SU-DHL-6 (cell line): ENCODE data around the gene IFT43.

Source experiments
- H2AFZ ChIP-seq: fragments of 200-600 bp; sonication (generic); 2 replicates; pipeline ENCODE4 v1.6.1; 2014; ENCODE audit warnings: low read depth, mild to moderate bottlenecking, moderate library complexity, mixed read lengths, antibody characterized with exemption, low read length; ENCODE audit not compliant: severe bottlenecking
- H3F3A ChIP-seq: fragments of 200-600 bp; shearing (Covaris generic); 2 replicates; pipeline ENCODE4 v1.6.0; 2016; ENCODE audit warnings: antibody characterized with exemption, mild to moderate bottlenecking; ENCODE audit not compliant: insufficient read depth
- H3K27ac ChIP-seq: fragments of 200-600 bp; sonication (generic); 2 replicates; pipeline ENCODE4 v1.5.1; 2016; ENCODE audit warnings: low read depth, mild to moderate bottlenecking, low read length, moderate library complexity, mixed read lengths
- H3K27me3 ChIP-seq: fragments of 200-600 bp; sonication (generic), shearing (Covaris generic); 2 replicates; pipeline ENCODE4 v1.6.0; 2014; ENCODE audit warnings: mild to moderate bottlenecking, low read length
- H3K36me3 ChIP-seq: fragments of 200-600 bp; sonication (generic); 2 replicates; pipeline ENCODE4 v1.6.1; 2014; ENCODE audit warnings: mild to moderate bottlenecking, low read length, mixed read lengths
- H3K4me2 ChIP-seq: fragments of 300-600, 200-600 bp; shearing (Covaris generic), sonication (generic); 2 replicates; pipeline ENCODE4 v1.6.0; 2014; ENCODE audit warnings: low read length, low read depth, mild to moderate bottlenecking; ENCODE audit not compliant: poor library complexity, severe bottlenecking
- H3K4me3 ChIP-seq: fragments of 200-600 bp; sonication (generic); 2 replicates; pipeline ENCODE4 v1.5.1; 2014; ENCODE audit warnings: antibody characterized with exemption, low read length, mild to moderate bottlenecking, mixed read lengths; ENCODE audit not compliant: insufficient read depth, poor library complexity, severe bottlenecking
- H3K79me2 ChIP-seq: fragments of 200-600 bp; sonication (generic); 2 replicates; pipeline ENCODE4 v1.6.1; 2014; ENCODE audit warnings: mild to moderate bottlenecking, low read length, moderate library complexity; ENCODE audit not compliant: insufficient read depth
- H3K9ac ChIP-seq: fragments of 200-600 bp; sonication (generic); 2 replicates; pipeline ENCODE4 v1.7.0; 2014; ENCODE audit warnings: mild to moderate bottlenecking, low read length
- H3K9me2 ChIP-seq: fragments of 200-600 bp; sonication (generic); replicated peaks from 2 replicates; pipeline ENCODE4 v1.6.1; 2014; ENCODE audit warnings: low read length; ENCODE audit not compliant: insufficient read depth
- H3K9me3 ChIP-seq: fragments of 200-600 bp; sonication (generic); 2 replicates; pipeline ENCODE4 v1.6.1; 2014; ENCODE audit warnings: low read length, mixed read lengths; ENCODE audit not compliant: insufficient read depth
- H4K20me1 ChIP-seq: fragments of 200-600 bp; sonication (generic); 2 replicates; pipeline ENCODE4 v1.6.1; 2014; ENCODE audit warnings: low read depth, mild to moderate bottlenecking, antibody characterized with exemption, low read length, moderate library complexity, mixed read lengths
- CTCF ChIP-seq: fragments of 200-600 bp; sonication (generic); IDR thresholded peaks from one replicate; pipeline ENCODE4 v1.5.1; 2017; ENCODE audit warnings: antibody characterized with exemption, mild to moderate bottlenecking, low read length, moderate library complexity; ENCODE audit not compliant: insufficient read depth, poor library complexity, severe bottlenecking
- EZH2phosphoT487 ChIP-seq: fragments of 200-600 bp; sonication (generic), shearing (Covaris generic); conservative IDR thresholded peaks from 2 replicates; pipeline ENCODE4 v1.6.1; 2018; ENCODE audit warnings: mild to moderate bottlenecking, antibody characterized with exemption, low read length, moderate library complexity, mixed read lengths

The IFT43 gene

GRCh38 chr14:76131071-76131965 is 145.8 kb downstream of the IFT43 start:
- no peaks in the 10 kb centered on the region; the same call in 1 of the 2 replicates for H3K27me3 ChIP-seq
- H4K20me1 ChIP-seq: no peaks in the 10 kb centered on the region
- no peak overlapping the region for H3K4me2 ChIP-seq
- H3K9me2 ChIP-seq: no peaks in the 10 kb centered on the region
- H2AFZ ChIP-seq: no peak overlapping the region
- no peaks in the 10 kb centered on the region for H3F3A ChIP-seq
- no peak overlapping the region for H3K4me3 ChIP-seq
- H3K27ac ChIP-seq: no peak overlapping the region
- H3K79me2 ChIP-seq: no peaks in the 10 kb centered on the region
- no peak overlapping the region for H3K9ac ChIP-seq
- TF ChIP-seq EZH2phosphoT487 (no peak), CTCF (no peak)
- no peaks in the 10 kb centered on the region for H3K36me3 ChIP-seq
- no peaks in the 10 kb centered on the region for H3K9me3 ChIP-seq

GRCh38 chr14:76133103-76133502 is 147.5 kb downstream of the IFT43 start:
- Histone ChIP-seq H3K9me2 (no peaks in the 10 kb centered on the region), H2AFZ (no peak overlapping the region), H3K4me2 (no peak overlapping the region), H4K20me1 (no peaks in the 10 kb centered on the region), H3K27me3 (no peaks in the 10 kb centered on the region; the same call in 1 of the 2 replicates), H3K9me3 (no peaks in the 10 kb centered on the region), H3K36me3 (no peaks in the 10 kb centered on the region), H3F3A (no peaks in the 10 kb centered on the region), H3K4me3 (no peak overlapping the region), H3K9ac (no peak overlapping the region), H3K79me2 (no peaks in the 10 kb centered on the region), H3K27ac (no peak overlapping the region)
- TF ChIP-seq EZH2phosphoT487: no peak
- TF ChIP-seq CTCF: no peak
